Measurements from ENCODE around the gene TTN. TPM values are rescaled to one million over a fixed set of nuclear protein-coding genes. Genes with fewer than 3 reads are reported as not detected.

TTN gene
- total RNA-seq, 1 experiment from 2014 or later, result 1.1 TPM

DNA sequence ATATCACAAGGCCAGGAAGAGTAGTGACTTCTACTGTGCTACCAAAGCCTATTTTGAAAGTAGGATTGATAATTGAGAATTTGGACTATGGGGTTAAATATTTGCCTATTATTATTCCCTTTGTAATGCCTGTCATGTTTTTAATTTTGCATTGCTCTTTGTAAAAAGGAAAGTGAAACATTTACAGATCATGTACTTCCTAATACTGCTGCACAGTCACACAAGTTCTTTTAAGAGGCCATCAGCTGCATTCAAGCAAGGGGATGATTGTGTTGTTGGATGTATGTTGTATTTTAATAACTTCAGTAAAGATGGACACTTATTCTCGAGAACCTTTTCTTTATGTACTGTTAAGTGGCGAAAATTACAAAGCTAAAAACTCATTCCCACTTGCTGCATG, 256.9 kb downstream of the TTN start:
- ATAC-seq, result no peak
- H3K27me3 ChIP-seq (ENCODE audit: low read length), result no peaks in the 10 kb centered on the region
- H4K20me1 ChIP-seq (ENCODE audit: low read length), result no peaks in the 10 kb centered on the region
- TF ChIP-seq EZH2phosphoT487 (IDR thresholded peaks at IDR 0.05; ENCODE audit: borderline replicate concordance, low read length), result no peak
- TF ChIP-seq EZH2 (IDR thresholded peaks at IDR 0.05; ENCODE audit: low read length, unreplicated experiment), result no peak
- no peak for TF ChIP-seq CTCF (conservative IDR thresholded peaks at IDR 0.05; ENCODE audit: low read depth, low read length)
- peaks cover 14% of the 10 kb centered on the region for H3K4me1 ChIP-seq (ENCODE audit: insufficient read depth, low read length)
- H3K9me3 ChIP-seq (ENCODE audit: low read length), result no peaks in the 10 kb centered on the region
- H3K79me2 ChIP-seq (ENCODE audit: low read length), result no peaks in the 10 kb centered on the region
- no peak overlapping the region for H3K27ac ChIP-seq (ENCODE audit: low read length)
- no peak overlapping the region for H2AFZ ChIP-seq (ENCODE audit: low read length)
- H3F3A ChIP-seq (ENCODE audit: low read length, unreplicated experiment), result no peaks in the 10 kb centered on the region
- H3K4me3 ChIP-seq (ENCODE audit: low read length), result no peak overlapping the region
- no TSS peak for BruUV-seq (replicated peaks)
- intact Hi-C loops (cut with micrococcal nuclease), result no loop called here
- no peak overlapping the region for H3K4me2 ChIP-seq (ENCODE audit: low read length)
- ChIA-PET POLR2A (ENCODE audit: unreplicated experiment) (no interaction called here), CTCF (no interaction called here)
- no peak for DNase-seq
- H3K9ac ChIP-seq (ENCODE audit: low read length), result no peak overlapping the region
- no peaks in the 10 kb centered on the region for H3K36me3 ChIP-seq (ENCODE audit: low read depth, low read length)
- H3K9me2 ChIP-seq (replicated peaks; ENCODE audit: low read length), result 0 out of 2 replicates have a peak, but pooled peaks cover 4% of the 10 kb centered on the region

DNA sequence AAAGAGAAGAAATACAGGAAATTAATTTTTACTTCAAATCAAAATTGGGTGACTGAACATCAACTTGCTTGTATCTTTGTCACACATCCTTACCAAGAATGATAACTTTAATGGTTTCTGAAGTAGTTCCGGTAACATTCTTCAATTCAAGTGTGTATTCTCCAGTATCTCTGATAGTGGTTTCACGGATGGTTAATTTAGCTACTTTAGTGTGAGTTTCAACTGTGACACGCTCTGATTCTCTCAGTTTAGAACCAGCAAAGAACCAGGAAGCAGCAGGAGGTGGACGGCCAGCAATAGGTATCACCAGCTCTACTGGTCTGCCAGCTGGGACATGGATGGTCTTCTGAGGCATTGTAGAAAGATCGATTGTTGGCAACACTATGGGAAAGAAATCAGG, 264.7 kb downstream of the TTN start:
- H3K9ac ChIP-seq (ENCODE audit: low read length), result no peak overlapping the region
- CTCF ChIA-PET, result no interaction called here
- H3K9me3 ChIP-seq (ENCODE audit: low read length), result no peaks in the 10 kb centered on the region
- no peak overlapping the region for H3K4me3 ChIP-seq (ENCODE audit: low read length)
- BruUV-seq (replicated peaks), result no TSS peak
- no peak overlapping the region for H2AFZ ChIP-seq (ENCODE audit: low read length)
- no peak for DNase-seq
- no peak for ATAC-seq
- no peaks in the 10 kb centered on the region for H3K79me2 ChIP-seq (ENCODE audit: low read length)
- POLR2A ChIA-PET (ENCODE audit: unreplicated experiment), result no interaction called here
- no peaks in the 10 kb centered on the region for H3F3A ChIP-seq (ENCODE audit: low read length, unreplicated experiment)
- H3K9me2 ChIP-seq (replicated peaks; ENCODE audit: low read length), result no peaks in the 10 kb centered on the region
- H4K20me1 ChIP-seq (ENCODE audit: low read length), result no peaks in the 10 kb centered on the region
- no peaks in the 10 kb centered on the region for H3K27me3 ChIP-seq (ENCODE audit: low read length)
- H3K36me3 ChIP-seq (ENCODE audit: low read depth, low read length), result no peaks in the 10 kb centered on the region
- TF ChIP-seq EZH2 (IDR thresholded peaks at IDR 0.05; ENCODE audit: low read length, unreplicated experiment) (no peak), CTCF (conservative IDR thresholded peaks at IDR 0.05; ENCODE audit: low read depth, low read length) (no peak), EZH2phosphoT487 (IDR thresholded peaks at IDR 0.05; ENCODE audit: borderline replicate concordance, low read length) (no peak)
- no peaks in the 10 kb centered on the region for H3K4me1 ChIP-seq (ENCODE audit: insufficient read depth, low read length)
- no peak overlapping the region for H3K4me2 ChIP-seq (ENCODE audit: low read length)
- no peak overlapping the region for H3K27ac ChIP-seq (ENCODE audit: low read length)
- intact Hi-C loops (cut with micrococcal nuclease), result no loop called here

GRCh38 chr2:178542161-178542560, 265.1 kb downstream of the TTN start:
- no peak overlapping the region for H3K4me3 ChIP-seq (ENCODE audit: low read length)
- no peaks in the 10 kb centered on the region for H3K9me2 ChIP-seq (replicated peaks; ENCODE audit: low read length)
- no peaks in the 10 kb centered on the region for H3F3A ChIP-seq (ENCODE audit: low read length, unreplicated experiment)
- DNase-seq (no peak), ATAC-seq (no peak)
- TF ChIP-seq CTCF (conservative IDR thresholded peaks at IDR 0.05; ENCODE audit: low read depth, low read length), result no peak
- TF ChIP-seq EZH2 (IDR thresholded peaks at IDR 0.05; ENCODE audit: low read length, unreplicated experiment), result no peak
- TF ChIP-seq EZH2phosphoT487 (IDR thresholded peaks at IDR 0.05; ENCODE audit: borderline replicate concordance, low read length), result no peak
- H3K9me3 ChIP-seq (ENCODE audit: low read length), result no peaks in the 10 kb centered on the region
- BruUV-seq (replicated peaks), result no TSS peak
- H2AFZ ChIP-seq (ENCODE audit: low read length), result no peak overlapping the region
- no peak overlapping the region for H3K9ac ChIP-seq (ENCODE audit: low read length)
- no peak overlapping the region for H3K27ac ChIP-seq (ENCODE audit: low read length)
- no peaks in the 10 kb centered on the region for H3K79me2 ChIP-seq (ENCODE audit: low read length)
- no peaks in the 10 kb centered on the region for H3K36me3 ChIP-seq (ENCODE audit: low read depth, low read length)
- intact Hi-C loops (cut with micrococcal nuclease), result no loop called here
- no peaks in the 10 kb centered on the region for H3K27me3 ChIP-seq (ENCODE audit: low read length)
- ChIA-PET CTCF (no interaction called here), POLR2A (ENCODE audit: unreplicated experiment) (no interaction called here)
- H3K4me2 ChIP-seq (ENCODE audit: low read length), result no peak overlapping the region
- H3K4me1 ChIP-seq (ENCODE audit: insufficient read depth, low read length), result no peaks in the 10 kb centered on the region
- no peaks in the 10 kb centered on the region for H4K20me1 ChIP-seq (ENCODE audit: low read length)

All from PC-3 (cell line).